Naive thymus-derived CD4-positive, alpha-beta T cell (primary cell): ENCODE measurements around the gene FGF2. TPM values are rescaled to one million over a fixed set of nuclear protein-coding genes. Genes with fewer than 3 reads are reported as not detected.
"Not testable (repeated sequence)": the region's sequence is repeated elsewhere in the genome, so short reads cannot be mapped to it uniquely, and the experiment has no call there.

Experiments used
- ATAC-seq: fragments of 150-1000 bp; cut with Tn5 transposase; 2 replicates; pipeline ENCODE4 v1.10.0; 2021; ENCODE audit warnings: mild to moderate bottlenecking, moderate library complexity
- CTCF ChIA-PET: fragments of 350-600 bp; sonication (Branson Sonifier 250); formaldehyde crosslinking; loops from one replicate; lab custom pipeline; 2021; ENCODE audit warnings: antibody characterized with exemption; lab: Charles Lee
- POLR2A ChIA-PET: fragments of 350-600 bp; sonication (Branson Sonifier 250); formaldehyde crosslinking; loops from one replicate; lab custom pipeline; 2021; ENCODE audit warnings: antibody characterized with exemption, inconsistent platforms; lab: Charles Lee
- DNase-seq, 9 donors: peaks; one replicate each; pipeline versions ENCODE4 v3.0.0 to v3.0.0-alpha.2; 2020 to 2022; ENCODE audit warnings: mixed read lengths in 1 of 9
- H3K27ac ChIP-seq: one replicate; pipeline ENCODE4 v1.7.0; 2013; ENCODE audit warnings: mild to moderate bottlenecking, low read depth, low read length, moderate library complexity
- H3K27me3 ChIP-seq, 2 donors: one replicate each; pipeline ENCODE4 v1.7.0; 2013; ENCODE audit warnings: low read length in 2 of 2, mild to moderate bottlenecking in 2 of 2, moderate library complexity in 2 of 2; ENCODE audit not compliant: control insufficient read depth in 2 of 2, insufficient read depth in 2 of 2
- H3K36me3 ChIP-seq, 3 experiments: 1 replicate in 2 of 3; 2 replicates in 1 of 3; pipeline ENCODE4 v1.7.0; 2013; ENCODE audit warnings: low read length in 3 of 3, mild to moderate bottlenecking in 3 of 3, moderate library complexity in 1 of 3; ENCODE audit not compliant: insufficient read depth in 3 of 3, control insufficient read depth in 2 of 3
- H3K4me1 ChIP-seq, 2 donors: one replicate each; pipeline ENCODE4 v1.7.0; 2013; ENCODE audit warnings: low read length in 2 of 2, mild to moderate bottlenecking in 2 of 2, moderate library complexity in 1 of 2; ENCODE audit not compliant: control insufficient read depth in 2 of 2, insufficient read depth in 2 of 2
- H3K4me3 ChIP-seq: 2 replicates; pipeline ENCODE4 v1.7.0; 2013; ENCODE audit warnings: mild to moderate bottlenecking, low read length
- H3K9me3 ChIP-seq, 3 experiments: 1 replicate in 2 of 3; 2 replicates in 1 of 3; pipeline ENCODE4 v1.7.0; 2013; ENCODE audit warnings: low read length in 3 of 3; ENCODE audit not compliant: control insufficient read depth in 2 of 3
- H3K27ac Mint-ChIP-seq, 9 donors: one replicate each; pipeline ENCODE4 v1.8.0; 2020 to 2022; ENCODE audit warnings: mixed read lengths in 9 of 9, mild to moderate bottlenecking in 8 of 9, moderate library complexity in 5 of 9, inconsistent platforms in 2 of 9
- H3K27me3 Mint-ChIP-seq, 5 donors: one replicate each; pipeline ENCODE4 v1.8.0; 2021 to 2022; ENCODE audit warnings: mixed read lengths in 5 of 5, mild to moderate bottlenecking in 1 of 5
- H3K36me3 Mint-ChIP-seq, 5 donors: one replicate each; pipeline ENCODE4 v1.8.0; 2020 to 2022; ENCODE audit warnings: mixed read lengths in 5 of 5, mild to moderate bottlenecking in 3 of 5, inconsistent platforms in 1 of 5
- H3K4me1 Mint-ChIP-seq, 7 donors: one replicate each; pipeline ENCODE4 v1.8.0; 2020 to 2022; ENCODE audit warnings: mixed read lengths in 7 of 7, mild to moderate bottlenecking in 3 of 7, inconsistent platforms in 1 of 7
- H3K4me3 Mint-ChIP-seq, 10 donors: one replicate each; pipeline ENCODE4 v1.8.0; 2020 to 2022; ENCODE audit warnings: mild to moderate bottlenecking in 10 of 10, mixed read lengths in 10 of 10, moderate library complexity in 6 of 10, inconsistent platforms in 2 of 10
- H3K9me3 Mint-ChIP-seq, 11 donors: one replicate each; pipeline ENCODE4 v1.8.0; 2020 to 2022; ENCODE audit warnings: mixed read lengths in 11 of 11, mild to moderate bottlenecking in 4 of 11, inconsistent platforms in 1 of 11, moderate library complexity in 1 of 11
- intact Hi-C, 2 donors: fragments of 100-400 bp; cut with micrococcal nuclease; formaldehyde crosslinking; loops; one replicate each; pipeline ENCODE4 v1.15.1; 2023
- polyA plus RNA-seq, 2 donors: library from polyadenylated mRNA; unstranded; fragments of 300-500 nt; fragmentation: Illumina TruSeq; gene quantifications; one replicate each; pipeline ENCODE4 v1.2.3, GENCODE V29; 2021
- total RNA-seq, 6 experiments: library from RNA in 5 of 6; stranded (reverse) in 5 of 6; gene quantifications; 1 replicate in 5 of 6; 2 replicates in 1 of 6; pipeline ENCODE4 v1.2.3 and lab custom pipeline; 2021 to 2026

The FGF2 gene
- total and polyA plus RNA-seq, 7 experiments from 2014 or later, result 0.51 TPM; not detected in 6

DNA sequence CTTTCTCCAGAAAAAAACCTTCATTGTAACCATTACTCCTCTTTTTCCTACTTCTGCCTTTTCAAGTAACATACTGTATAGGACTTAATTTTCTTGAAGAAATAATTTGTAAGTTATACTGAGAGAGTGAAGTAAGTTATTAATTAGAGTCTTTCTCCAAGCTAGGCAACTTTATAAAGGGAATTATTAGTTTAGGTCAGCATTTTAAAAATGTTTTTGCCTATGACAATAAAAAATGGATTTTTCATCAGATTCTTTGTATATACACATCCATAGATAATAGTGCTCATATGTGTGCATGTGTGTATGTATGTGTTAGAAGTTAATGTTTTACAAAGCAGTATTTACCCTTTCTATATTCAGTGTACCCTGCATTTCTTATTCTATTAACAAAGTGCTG lies 106.1 kb downstream of the FGF2 start:
- no peaks in the 10 kb centered on the region for H3K4me1 ChIP-seq
- H3K27ac ChIP-seq, result no peak overlapping the region
- Mint-ChIP-seq H3K27ac (no peak overlapping the region), H3K4me3 (no peak overlapping the region), H3K9me3 (no peaks in the 10 kb centered on the region), H3K36me3 (peaks cover 8 to 31% (median 20%) of the 10 kb centered on the region in 5 donors), H3K4me1 (peaks cover 0 to 27% (median 0%) of the 10 kb centered on the region in 7 donors), H3K27me3 (no peaks in the 10 kb centered on the region)
- no peak for DNase-seq
- no peaks in the 10 kb centered on the region for H3K9me3 ChIP-seq
- no peak for ATAC-seq
- peaks cover 0 to 44% (median 4%) of the 10 kb centered on the region in 3 experiments for H3K36me3 ChIP-seq
- intact Hi-C loops, result loop anchor here in 1 of 2 donors (10.0 kb wide), 1 partner anchor 618 kb away; no protein-coding TSS in a partner anchor
- H3K27me3 ChIP-seq, result no peaks in the 10 kb centered on the region
- ChIA-PET POLR2A (no interaction called here), CTCF (interaction anchor here (1.3 to 2.1 kb wide), 2 partner anchors 13 to 354 kb away, joined by 5 to 12 read pairs; no protein-coding TSS in a partner anchor)
- no peak overlapping the region for H3K4me3 ChIP-seq

DNA sequence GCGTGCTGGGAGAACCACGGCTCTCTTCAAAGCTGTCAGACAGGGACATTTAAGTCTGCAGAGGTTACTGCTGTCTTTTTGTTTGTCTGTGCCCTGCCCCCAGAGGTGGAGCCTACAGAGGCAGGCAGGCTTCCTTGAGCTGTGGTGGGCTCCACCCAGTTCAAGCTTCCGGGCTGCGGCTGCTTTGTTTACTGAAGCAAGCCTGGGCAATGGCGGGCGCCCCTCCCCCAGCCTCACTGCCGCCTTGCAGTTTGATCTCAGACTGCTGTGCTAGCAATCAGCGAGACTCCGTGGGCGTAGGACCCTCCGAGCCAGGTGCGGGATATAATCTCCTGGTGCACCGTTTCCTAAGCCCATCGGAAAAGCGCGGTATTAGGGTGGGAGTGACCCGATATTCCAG lies 118.5 kb downstream of the FGF2 start:
- H3K4me1 Mint-ChIP-seq, CTCF ChIA-PET, DNase-seq, H3K27me3 Mint-ChIP-seq, H3K4me1 ChIP-seq, H3K9me3 ChIP-seq, H3K27ac Mint-ChIP-seq, H3K4me3 Mint-ChIP-seq, H3K27ac ChIP-seq, POLR2A ChIA-PET, H3K4me3 ChIP-seq, H3K27me3 ChIP-seq, H3K9me3 Mint-ChIP-seq, intact Hi-C loops, ATAC-seq: not testable (repeated sequence)
- H3K36me3 ChIP-seq, result peaks cover 0 to 23% (median 3%) of the 10 kb centered on the region in 3 experiments
- peaks cover 12 to 57% (median 38%) of the 10 kb centered on the region in 5 donors for H3K36me3 Mint-ChIP-seq

DNA sequence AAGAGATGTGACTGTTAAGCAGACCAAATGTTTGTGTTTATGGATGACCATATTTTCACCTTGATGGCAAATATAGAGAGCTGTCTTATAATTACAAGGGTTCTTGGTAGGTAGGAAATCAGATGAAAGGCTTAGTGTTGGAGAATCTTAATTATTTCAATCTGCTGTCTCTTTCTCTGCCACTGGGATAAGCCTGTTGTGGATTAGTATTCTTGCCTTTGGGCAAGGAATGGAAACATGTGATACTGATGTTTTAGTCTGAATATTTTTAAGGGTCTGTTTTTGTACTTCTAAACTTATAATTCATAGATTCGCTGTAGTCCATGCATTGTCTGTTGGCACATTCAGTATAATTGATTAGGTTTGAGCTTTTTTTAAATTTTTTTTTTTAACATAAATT lies 119.5 kb downstream of the FGF2 start:
- Mint-ChIP-seq H3K27me3 (no peaks in the 10 kb centered on the region), H3K4me3 (no peak overlapping the region), H3K4me1 (peaks cover 0 to 7% (median 0%) of the 10 kb centered on the region in 7 donors), H3K36me3 (peaks cover 12 to 65% (median 44%) of the 10 kb centered on the region in 5 donors), H3K27ac (no peak overlapping the region), H3K9me3 (peaks cover 0 to 3% (median 0%) of the 10 kb centered on the region in 11 donors)
- no peaks in the 10 kb centered on the region for H3K27me3 ChIP-seq
- intact Hi-C loops, result no loop called here
- CTCF ChIA-PET, result no interaction called here
- H3K4me1 ChIP-seq, result peaks cover 0 to 6% of the 10 kb centered on the region in 2 donors
- DNase-seq (no peak), ATAC-seq (no peak)
- POLR2A ChIA-PET, result no interaction called here
- peaks cover 0 to 32% (median 3%) of the 10 kb centered on the region in 3 experiments for H3K36me3 ChIP-seq
- no peak overlapping the region for H3K27ac ChIP-seq
- no peak overlapping the region for H3K4me3 ChIP-seq
- H3K9me3 ChIP-seq, result no peaks in the 10 kb centered on the region

Other genes with a start within 250 kb of the FGF2 start
- gene IL21, start 205.8 kb upstream of the FGF2 start, total RNA-seq, result 1 to 10 TPM in 1 of 5 experiments, not detected in 4; 7.3 TPM
- not detected for gene IL21, start 205.8 kb upstream of the FGF2 start, polyA plus RNA-seq
- gene BBS12, start 94.1 kb upstream of the FGF2 start, total RNA-seq, result 1 to 10 TPM in 3 of 5 experiments, under 1 TPM in 2; 0.71 to 4.3 (median 2.3) TPM
- gene BBS12, start 94.1 kb upstream of the FGF2 start, polyA plus RNA-seq, result 1 to 10 TPM; 1.8 to 1.9 TPM
- 1 to 10 TPM; 1.4 to 7.4 (median 3.0) TPM for gene NUDT6, start 95.8 kb downstream of the FGF2 start, total RNA-seq
- 1 to 10 TPM in 1 of 2 donors, under 1 TPM in 1; 0.82 to 2.3 TPM for gene NUDT6, start 95.8 kb downstream of the FGF2 start, polyA plus RNA-seq